NCI-H226 (cell line): ENCODE measurements around the gene KRTAP12-1.

ENCODE experiments used
- DNase-seq: peaks from one replicate; pipeline ENCODE4 v3.0.0-alpha.2; 2015

The KRTAP12-1 gene

DNA sequence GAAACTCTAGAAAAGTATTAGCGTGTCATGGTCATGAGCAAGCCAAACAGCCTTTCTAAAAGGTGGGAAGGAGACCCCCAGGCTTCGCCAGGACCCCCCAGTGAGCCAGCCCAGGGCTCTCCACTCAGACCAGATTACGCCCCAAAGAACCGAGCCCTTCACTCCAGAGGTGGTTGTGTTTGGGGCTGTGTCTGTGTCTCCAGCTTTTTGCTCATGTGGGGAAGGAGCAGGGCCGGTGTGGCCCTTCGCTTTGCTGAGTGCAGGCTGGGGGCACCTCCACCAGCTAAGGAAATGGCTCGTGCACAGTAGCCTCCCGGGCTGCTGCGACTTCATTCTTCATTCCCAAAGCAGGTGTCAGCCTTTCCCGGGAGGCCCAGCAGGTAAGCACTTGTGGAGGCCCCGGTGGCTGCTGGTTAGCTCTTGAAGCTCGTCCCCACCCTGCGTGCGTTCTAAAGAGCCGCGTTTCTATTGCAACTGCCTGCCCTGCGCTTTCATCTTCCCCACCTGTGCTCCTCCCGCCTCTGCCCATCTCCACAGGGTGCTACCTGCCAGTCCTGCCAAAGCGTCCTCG is 28.9 kb upstream of the KRTAP12-1 start:
- no peak for DNase-seq

DNA sequence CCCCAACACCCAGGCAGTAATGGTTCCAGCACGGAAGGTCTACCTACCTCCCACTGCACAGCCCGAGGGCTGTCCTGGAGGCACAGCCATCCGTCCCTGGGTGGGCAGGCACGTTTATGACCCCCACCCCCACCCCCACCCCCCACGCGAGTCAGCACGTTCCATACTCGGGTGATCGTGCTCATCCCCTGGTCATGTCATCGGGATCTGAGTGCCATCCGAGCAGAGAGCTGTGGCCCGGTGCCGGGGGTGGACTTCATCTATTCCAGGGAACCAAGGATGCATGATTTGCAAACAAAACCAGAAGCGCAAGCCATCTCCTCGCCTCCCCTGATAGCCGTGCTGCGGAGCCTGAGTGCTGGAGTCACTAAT is 28.3 kb upstream of the KRTAP12-1 start:
- DNase-seq: no peak

DNA sequence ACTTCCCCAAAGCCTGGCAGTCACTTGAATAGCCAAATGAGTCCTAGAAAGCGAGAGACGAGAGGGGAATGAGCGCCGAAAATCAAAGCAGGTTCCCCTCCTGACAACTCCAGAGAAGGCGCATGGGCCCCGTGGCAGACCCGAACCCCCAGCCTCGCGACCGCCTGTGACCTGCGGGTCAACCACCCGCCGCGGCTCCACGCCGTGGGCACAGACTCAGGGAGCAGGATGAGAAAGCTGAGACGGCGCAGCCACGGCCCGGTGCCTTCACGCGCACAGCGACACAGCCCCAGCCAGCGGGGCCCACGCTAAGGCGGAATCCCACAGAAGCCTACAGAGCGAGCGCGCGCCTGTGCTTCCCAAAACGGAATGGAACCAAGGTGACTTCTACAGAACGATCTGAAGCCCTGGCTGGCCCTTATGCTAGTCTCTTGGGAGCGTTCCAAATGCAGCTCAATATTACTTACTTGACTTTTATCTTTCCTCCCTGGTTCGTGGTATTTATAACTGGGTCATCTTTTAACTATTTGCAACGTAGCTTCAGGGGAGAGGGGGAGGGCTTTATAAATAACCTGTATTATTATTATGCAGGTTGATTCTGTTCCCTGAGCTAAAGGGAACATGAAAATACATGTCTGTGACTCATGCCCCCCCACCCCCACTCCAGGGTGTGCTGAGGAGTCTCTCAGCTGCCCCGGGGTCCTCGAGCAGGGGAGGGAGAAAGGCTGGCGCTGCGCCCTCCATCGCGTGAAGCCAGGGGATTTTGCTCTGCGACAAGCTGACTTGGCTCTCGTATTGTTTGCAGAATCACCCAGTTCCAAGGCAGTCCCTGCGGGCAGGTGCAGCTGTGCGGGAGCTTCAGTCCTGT is 27.7 kb upstream of the KRTAP12-1 start:
- DNase-seq: peak; percentile 26

DNA sequence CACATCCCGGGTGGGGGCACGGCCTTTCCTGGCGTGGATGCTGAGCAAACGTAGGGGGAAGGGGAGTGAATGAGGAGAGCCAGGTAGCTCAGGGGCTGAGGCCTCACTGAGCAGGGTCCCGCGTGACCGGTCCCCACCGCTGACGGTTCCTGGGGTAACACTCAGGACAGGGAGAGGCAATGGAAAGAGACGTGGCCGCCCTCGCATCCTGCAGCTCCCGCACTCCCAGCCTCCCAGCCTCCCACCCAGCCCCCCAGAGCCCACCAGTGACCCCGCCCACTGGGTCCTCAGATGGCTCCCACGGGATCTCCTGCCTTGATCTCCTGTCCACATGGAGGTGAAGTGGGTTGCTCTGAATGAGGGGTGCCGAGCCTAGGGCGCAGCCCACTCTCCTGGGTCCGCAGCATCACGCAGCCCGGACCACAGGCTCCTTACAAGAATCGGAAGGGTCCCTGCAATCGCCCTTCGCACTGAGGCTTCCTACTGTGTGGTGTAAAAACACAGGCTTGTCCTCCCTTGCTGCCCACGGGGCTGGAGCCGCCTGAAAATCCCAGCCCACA is 27.0 kb upstream of the KRTAP12-1 start:
- DNase-seq: no peak

DNA sequence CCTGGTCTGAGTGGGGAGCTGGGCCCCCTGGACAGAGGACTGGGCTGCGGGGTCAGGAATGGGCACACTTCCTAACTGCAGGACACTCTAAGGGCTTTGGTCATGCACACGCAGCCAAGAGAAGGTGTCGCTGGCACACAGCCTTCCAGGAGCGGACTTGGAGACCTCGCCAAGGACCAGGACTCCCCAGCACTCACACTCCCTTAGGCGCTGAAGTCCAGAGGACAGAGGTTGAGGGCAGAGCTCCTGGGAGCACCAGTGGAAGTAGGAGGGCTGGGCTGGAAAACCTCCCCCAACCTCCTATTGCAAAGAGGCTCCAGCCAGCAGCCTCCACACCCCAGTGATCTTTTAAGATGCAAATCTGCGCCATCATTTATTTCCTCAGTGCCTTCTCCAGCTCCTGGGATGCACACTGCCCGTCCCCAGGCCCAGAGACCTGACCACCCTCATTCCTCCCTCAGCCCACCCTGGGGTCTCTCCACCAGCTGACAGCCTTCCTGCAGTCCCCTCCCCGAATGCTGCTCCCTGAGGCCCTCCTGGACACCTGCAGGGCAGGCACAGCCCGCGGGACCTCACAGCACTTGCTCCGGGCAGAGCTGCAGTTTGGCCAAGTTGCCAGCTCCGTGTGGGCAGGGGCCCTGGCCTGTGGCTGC is 26.4 kb upstream of the KRTAP12-1 start:
- DNase-seq: no peak

DNA sequence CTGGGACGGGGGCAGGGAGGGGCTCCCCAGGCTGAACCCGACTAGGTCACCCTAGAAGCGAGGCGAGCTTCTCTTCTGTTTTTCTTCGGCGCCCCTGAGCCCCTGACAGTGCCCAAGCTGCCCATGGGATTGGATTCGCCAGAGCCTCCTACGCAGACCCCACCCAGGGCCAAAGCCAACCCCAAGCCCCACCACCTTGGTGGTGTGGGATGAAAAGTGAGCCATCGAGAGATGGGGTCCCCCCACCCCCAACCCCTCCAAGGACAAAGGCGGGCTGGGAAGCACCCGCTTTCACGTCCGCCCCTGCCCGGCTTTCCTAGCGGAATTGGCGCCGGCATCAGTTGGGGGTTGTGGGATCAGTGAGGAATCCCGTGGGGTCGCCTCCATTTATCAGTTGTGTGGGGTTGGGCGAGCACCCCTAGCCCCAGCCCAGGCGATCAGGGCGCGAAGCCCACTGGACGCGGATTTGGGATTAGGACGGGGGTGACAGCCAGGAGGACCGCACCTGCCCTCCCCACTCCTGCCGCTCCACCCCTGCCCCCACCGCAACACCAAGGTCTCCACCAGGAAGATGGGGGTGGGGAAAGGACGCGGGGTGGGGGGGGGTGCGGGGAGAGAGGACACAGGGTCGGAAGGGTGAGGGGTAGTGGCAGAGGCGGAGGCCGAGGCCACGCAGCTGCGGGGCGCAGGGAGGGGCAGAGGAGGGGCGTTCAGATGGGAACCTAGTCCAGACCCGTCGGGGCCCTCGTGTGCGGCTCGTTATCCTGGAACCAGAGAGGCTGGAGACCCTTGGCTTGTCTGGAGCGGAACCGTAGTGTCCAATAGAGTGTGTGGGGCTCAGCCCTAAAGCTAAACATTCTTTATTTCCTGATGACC is 25.0 kb upstream of the KRTAP12-1 start:
- no peak for DNase-seq

DNA sequence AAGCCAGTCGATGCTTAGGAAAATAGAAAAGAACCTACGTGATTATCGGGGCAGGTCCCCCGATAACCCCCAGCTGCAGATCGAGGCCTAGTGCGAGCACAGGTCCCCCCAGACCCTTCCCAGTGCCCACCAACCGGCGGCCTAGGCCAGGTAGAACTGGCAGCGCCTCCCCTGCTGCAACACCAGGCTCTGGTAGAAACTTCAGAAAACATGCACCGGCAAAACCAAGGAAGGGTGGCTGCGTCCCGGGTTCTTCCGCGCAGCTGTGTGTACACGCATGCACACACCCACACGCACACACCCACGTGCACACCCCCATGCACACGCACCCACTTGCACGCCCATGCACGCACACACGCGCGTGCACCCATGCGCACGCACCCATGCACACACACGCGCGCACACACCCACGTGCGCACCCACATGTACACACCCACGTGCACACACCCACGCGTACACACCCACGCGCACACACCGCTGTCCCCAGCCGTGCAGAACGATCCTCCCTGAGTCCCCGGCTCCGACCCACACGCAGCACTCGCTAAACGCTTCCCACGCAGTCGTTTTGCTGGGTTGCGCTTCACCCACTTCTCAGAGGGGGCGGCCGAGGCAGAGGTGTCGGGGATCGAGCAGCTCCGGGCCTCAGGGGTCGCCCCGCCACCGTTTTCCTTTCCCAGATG is 24.2 kb upstream of the KRTAP12-1 start:
- no peak for DNase-seq

DNA sequence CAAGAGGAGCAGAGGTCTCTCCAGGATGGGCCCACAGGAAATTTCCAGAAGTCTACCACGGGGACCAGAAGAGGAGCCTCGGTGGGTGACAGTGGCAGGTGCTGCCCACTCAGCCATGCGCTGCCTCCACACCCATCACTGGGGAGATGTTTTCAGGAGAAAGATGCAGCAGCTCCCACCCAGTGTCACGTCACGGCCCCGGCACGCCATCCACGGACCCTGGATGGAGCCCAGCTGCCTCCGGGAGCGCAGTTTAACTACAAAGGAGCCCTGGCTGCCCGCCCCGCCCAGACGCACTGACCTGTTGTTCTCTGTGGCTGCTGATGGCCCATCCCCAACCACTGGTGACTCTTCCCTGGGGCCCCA is 22.7 kb upstream of the KRTAP12-1 start:
- no peak for DNase-seq

DNA sequence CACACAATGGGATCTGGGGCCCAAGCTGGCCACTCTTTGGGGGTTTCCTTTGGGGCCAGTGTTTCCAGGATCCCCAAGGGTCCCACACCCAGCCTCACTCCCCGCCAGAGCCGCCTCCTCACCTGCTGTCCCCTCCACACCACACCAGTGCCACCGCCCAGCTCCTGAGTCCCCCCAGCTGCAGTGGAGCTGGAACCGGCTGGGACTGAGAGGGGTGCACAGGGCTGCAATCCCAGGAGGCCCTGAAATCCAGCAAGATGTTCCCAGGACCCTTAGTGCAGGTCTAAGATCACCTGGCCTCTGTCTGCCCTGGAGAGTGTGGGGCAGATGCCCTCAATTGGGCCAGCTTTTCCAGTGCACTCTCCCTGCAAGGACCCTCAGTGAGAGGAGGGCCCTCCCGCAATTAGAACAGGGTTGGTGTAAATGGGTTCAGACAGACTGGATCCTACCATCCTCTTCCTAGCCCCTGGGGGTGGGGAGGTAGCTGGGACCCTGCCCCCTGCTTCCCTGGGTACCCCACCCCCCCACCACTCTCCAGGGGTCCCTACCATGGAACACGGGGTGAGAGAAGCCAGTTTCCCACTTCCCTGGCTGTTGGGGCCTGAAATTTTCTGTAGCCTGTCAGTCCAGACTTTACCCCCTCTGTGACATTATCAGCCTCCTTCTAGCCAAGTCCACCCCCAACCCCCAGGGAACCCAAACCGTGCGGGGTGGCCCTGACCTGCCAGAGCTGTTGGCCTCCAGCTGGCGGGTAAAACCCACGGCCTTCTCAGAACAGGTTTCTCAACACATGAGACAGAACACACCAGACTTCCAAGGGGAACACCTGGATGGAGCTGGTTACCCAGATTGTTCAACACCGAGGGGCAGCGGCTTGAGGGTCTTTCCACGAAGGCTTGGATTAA is 22.0 kb upstream of the KRTAP12-1 start:
- DNase-seq: no peak

DNA sequence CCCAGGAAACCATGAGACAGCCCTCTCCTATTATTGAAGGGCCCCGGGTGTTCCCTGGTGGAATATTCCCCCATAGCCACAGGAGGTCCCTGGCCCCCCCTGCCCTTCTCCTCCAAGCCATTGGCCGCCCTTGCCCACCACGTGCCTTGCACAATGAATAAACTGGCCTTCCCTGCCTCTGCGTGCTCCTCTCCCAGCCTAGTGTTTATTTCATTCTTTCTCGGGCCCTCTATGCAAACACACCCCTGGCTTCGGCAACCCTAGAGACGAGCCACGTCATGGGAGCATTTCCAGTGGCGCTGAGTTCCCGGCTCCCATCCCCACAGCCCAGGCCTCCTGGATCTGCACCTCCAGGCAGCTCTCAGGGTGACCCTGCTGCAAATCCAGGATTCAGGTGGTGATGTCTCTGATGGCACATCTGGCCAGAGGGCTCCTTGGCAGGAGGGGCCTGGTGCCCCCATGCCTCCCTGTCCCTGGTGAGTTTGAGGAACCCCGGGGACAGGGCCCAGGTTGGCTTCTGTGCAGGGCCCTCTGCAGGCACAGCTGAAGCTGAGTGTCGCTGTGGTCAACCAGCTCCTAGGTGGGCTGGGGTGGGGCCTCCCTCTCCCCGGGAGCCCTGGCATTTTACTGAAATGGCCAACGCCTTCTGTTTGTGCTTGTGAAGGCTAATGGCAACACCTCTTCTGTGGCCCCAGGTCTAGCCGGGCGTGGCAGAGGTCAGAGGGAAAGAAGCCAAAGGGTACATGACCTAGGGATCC is 21.2 kb upstream of the KRTAP12-1 start:
- DNase-seq: no peak

DNA sequence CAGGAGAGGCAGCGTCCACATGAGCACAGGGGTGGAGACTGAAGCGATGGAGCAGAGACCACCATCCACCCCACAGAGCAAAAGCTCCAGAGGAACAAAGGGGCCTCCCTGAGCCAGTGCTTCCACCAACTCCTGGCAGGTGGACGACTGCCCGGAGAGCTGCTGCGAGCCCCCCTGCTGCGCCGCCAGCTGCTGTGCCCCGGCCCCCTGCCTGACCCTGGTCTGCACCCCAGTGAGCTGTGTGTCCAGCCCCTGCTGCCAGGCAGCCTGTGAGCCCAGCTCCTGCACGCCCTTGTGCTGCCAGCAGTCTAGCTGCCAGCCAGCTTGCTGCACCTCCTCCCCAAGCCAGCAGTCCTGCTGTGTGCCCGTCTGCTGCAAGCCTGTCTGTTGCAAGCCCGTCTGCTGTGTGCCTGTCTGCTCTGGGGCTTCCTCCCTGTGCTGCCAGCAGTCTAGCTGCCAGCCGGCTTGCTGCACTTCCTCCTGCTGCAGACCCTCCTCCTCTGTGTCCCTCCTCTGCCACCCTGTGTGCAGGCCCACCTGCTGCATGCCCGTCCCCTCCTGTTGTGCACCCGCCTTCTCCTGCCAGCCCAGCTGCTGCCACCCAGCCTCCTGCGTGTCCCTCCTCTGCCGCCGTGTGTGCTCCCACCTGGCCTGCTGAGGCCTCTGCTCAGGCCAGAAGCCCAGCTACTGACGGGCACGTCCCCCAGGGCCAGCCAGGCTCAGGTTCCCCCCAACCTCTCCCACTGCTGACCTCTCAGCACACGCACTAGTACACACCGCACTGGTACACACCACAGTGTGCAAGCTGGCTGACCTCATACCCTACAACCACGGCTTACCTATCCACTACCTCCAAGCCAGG is 20.4 kb upstream of the KRTAP12-1 start:
- no peak for DNase-seq

DNA sequence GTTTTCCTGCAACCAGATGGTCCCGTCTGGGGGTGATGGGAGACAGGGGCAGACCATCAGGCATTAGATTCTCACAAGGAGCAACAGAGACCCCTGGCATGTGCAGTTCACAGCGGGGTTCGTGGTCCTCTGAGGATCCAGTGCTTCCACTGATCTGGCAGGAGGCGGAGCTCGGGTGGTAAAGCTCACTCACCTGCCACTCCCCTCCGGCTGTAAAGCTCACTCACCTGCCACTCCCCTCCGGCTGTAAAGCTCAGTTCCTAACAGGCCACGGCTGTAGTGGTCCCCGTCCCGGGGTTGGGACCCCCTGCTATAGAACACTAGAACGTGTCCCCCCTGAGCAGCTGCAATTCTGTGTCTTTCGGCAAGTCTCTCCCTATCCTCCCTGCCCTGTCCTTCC is 19.6 kb upstream of the KRTAP12-1 start:
- DNase-seq: no peak

DNA sequence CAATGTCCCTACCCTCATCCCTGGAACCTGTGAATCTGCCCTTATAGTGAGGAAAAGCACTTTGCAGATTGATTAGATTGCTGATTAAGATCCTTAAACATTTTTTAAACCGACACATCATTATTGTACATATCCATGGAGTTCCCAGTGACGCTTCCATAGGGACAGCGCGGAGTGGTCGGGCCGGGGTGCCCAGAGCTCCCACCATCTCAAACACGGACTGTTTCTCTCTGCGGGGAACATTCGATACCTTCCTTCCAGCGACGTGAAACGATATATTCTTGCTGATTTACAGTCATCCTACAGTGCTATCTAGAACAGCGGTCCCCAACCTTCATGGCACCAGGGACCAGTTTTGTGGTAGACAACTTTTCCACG is 19.0 kb upstream of the KRTAP12-1 start:
- DNase-seq: no peak

DNA sequence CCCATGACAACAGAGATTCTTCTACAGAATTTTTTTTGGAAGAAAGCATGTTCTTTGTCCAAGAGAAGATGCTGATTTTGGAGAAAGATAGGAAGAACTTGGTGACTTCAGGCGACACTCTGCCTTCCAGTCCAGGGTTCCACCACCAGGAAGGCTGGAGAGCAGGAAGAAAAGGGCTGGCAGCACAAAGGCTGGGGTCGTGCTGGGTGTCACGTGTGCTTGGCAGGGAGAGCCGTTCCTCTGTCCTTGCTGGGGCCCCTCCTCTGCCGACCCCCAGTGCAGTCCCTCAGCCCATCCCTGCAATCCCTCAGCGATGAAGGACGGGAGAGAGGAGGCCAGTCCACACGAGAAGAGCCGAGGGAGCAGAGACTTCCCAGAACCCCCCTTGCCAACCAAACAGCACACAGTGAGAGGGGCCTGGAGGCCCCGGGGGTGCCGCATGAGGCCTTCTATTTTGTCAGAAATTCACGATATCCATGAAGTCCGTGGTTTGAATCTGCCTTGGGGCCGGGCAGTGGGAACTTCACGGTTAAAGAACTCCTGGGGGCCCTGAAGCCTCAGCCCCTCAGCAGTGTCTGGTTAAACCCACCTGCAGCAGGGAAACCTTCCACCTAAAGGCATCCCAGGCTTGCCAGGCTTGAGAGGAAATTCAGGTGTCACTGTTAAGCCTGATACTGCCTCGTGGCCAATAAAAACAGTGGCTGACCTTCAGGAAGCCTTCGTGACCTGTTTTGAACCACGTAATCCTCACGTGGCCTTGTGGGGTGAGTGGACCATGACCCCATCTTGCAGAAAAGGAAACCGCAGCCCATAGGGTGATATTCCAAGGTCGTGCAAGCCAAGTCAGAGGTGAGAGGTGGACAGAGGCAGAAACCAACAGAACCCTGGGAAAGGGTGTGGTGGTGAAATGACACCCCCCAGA is 18.4 kb upstream of the KRTAP12-1 start:
- DNase-seq: no peak

DNA sequence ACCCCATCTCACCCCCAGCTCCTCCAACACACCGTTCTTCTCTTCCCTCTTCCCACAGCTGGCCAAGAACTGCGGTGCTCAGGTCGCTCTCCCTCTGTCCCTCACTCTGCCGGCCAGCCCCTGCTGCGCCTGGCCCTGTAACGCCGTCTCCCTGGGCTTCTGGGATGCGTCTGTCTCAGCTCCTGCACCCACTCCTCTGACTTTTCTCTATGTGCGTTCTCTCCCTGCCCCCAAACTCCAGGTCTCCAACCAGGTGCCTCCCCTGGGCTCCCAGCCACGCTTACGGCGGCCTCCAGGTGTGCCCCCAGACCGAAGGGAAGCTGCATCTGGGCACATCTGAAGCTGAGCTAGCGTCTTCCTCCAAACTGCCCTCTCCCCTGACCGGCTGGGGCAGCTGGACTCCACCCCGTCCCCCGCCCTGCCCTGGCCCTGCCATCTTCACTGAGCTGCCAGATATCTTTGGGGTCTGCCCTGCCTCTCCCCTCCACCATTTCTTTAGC is 17.6 kb upstream of the KRTAP12-1 start:
- no peak for DNase-seq

DNA sequence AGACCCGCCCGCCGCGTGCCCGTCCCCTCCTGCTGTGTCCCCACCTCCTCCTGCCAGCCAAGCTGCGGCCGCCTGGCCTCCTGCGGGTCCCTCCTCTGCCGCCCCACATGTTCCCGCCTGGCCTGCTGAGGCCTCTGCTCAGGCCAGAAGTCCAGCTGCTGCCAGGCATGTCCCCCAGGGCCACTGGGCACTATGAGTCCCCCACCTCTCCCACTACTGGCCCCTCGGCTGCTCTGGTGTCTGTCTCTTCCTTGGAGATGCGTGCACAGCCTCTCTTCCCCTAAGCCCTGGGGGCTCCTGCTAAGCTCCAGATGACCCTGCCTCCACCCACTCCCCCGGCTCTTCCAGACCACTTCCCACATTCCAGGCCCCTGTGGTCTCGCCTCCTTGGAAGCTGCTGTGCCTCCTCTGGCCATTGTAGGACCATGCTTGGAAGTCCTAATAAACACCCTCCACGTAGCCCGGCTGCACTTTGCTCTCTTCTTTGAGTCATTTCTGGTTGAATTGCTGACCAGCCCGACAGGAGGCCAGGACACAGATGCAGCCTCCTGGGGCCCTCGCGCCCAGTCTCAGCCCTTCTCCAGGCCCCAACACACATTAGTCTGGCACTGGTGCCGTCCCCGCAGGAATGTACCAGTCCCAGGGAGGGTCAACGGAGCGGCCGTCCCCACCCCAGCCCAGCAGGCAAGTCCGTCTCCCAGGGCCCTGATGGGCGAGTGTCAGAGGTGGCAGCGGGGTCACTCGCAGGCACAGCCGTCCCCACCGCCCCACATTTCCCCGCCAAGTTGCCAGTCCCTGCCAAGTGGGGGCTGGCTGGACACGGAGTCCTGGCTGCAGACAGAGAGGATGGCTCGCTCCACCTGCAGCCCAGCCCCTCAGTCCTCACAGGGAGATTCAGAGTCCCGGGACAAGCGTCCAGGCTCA is 16.1 kb upstream of the KRTAP12-1 start:
- no peak for DNase-seq
